ENCODE measurements around the gene LDLRAD3. TPM values are rescaled to one million over a fixed set of nuclear protein-coding genes. Genes with fewer than 3 reads are reported as not detected.

The LDLRAD3 gene
- total RNA-seq, 1 donor from 2014 or later: 35.6 TPM

GRCh38 chr11:36098853-36099375, 155.1 kb downstream of the LDLRAD3 start:
- no peak overlapping the region for H3K27ac Mint-ChIP-seq
- peaks cover 9% of the 10 kb centered on the region for H3K9me3 Mint-ChIP-seq
- H3K36me3 Mint-ChIP-seq: peaks cover 30% of the 10 kb centered on the region
- H3K79me2 ChIP-seq (ENCODE audit: low read depth): peaks cover 11% of the 10 kb centered on the region
- H3K9ac ChIP-seq: no peak overlapping the region
- H3K27me3 Mint-ChIP-seq (ENCODE audit: insufficient read depth, low read depth): no peaks in the 10 kb centered on the region
- H3K4me3 ChIP-seq: no peak overlapping the region
- no peak overlapping the region for H3K4me3 Mint-ChIP-seq
- H3K27me3 ChIP-seq: no peaks in the 10 kb centered on the region
- H3K4me1 ChIP-seq: peaks cover 18% of the 10 kb centered on the region
- peaks cover 5% of the 10 kb centered on the region for H3K36me3 ChIP-seq
- no peaks in the 10 kb centered on the region for H3K9me3 ChIP-seq (ENCODE audit: low read depth)
- no peak overlapping the region for H3K27ac ChIP-seq
- no peak for DNase-seq (ENCODE audit: low spot score)
- H2AFZ ChIP-seq (replicated peaks): no peak overlapping the region
- peaks cover 20% of the 10 kb centered on the region for H3F3A ChIP-seq (ENCODE audit: low read depth)
- no peak overlapping the region for H3K4me2 ChIP-seq
- TF ChIP-seq CTCF (IDR thresholded peaks at IDR 0.05) (no peak), EZH2 (IDR thresholded peaks at IDR 0.05) (no peak), EZH2phosphoT487 (IDR thresholded peaks at IDR 0.05) (no peak)
- peaks cover 11% of the 10 kb centered on the region for H3K4me1 Mint-ChIP-seq
- H4K20me1 ChIP-seq (ENCODE audit: low read depth): no peaks in the 10 kb centered on the region

GRCh38 chr11:36101466-36101865, 157.6 kb downstream of the LDLRAD3 start:
- Mint-ChIP-seq H3K4me1 (peaks cover 35% of the 10 kb centered on the region), H3K4me3 (no peak overlapping the region), H3K9me3 (peaks cover 3% of the 10 kb centered on the region), H3K27me3 (ENCODE audit: insufficient read depth, low read depth) (peaks cover 2% of the 10 kb centered on the region), H3K36me3 (peaks cover 31% of the 10 kb centered on the region), H3K27ac (peak overlapping the region; percentile 14)
- Histone ChIP-seq H2AFZ (replicated peaks) (no peak overlapping the region), H3K79me2 (ENCODE audit: low read depth) (peaks cover 8% of the 10 kb centered on the region), H3F3A (ENCODE audit: low read depth) (peaks cover 46% of the 10 kb centered on the region), H3K4me1 (peaks cover 40% of the 10 kb centered on the region), H3K9ac (no peak overlapping the region), H3K9me3 (ENCODE audit: low read depth) (no peaks in the 10 kb centered on the region), H3K4me2 (no peak overlapping the region), H3K27me3 (no peaks in the 10 kb centered on the region), H4K20me1 (ENCODE audit: low read depth) (no peaks in the 10 kb centered on the region), H3K36me3 (peaks cover 5% of the 10 kb centered on the region), H3K27ac (no peak overlapping the region), H3K4me3 (no peak overlapping the region)
- no peak for DNase-seq (ENCODE audit: low spot score)
- TF ChIP-seq CTCF (IDR thresholded peaks at IDR 0.05) (no peak), EZH2phosphoT487 (IDR thresholded peaks at IDR 0.05) (no peak), EZH2 (IDR thresholded peaks at IDR 0.05) (no peak)

DNA sequence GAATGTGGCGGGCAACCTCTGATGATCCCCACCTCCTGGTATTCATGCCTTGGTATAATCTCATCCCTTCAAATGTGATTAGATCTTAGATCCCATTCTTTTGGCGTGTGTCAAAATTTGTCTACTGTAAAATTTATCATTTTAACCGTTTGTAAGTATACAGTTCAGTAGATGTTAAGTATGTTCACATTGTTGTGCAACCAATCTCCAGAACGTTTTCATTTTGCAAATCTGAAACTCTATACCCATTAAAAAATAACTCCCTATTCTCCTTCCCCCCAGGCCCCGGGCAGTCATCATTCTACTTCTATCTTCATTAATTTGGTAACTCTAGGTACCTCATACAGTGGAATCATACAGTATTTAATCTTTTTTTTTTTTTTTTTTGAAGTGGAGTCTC, 159.0 kb downstream of the LDLRAD3 start:
- H3K4me1 Mint-ChIP-seq: peaks cover 38% of the 10 kb centered on the region

More for the DNA sequence above, 159.0 kb downstream of the LDLRAD3 start:
- Histone ChIP-seq H3K27ac (no peak overlapping the region), H3K4me3 (no peak overlapping the region), H3K4me1 (peaks cover 38% of the 10 kb centered on the region), H3K9me3 (ENCODE audit: low read depth) (no peaks in the 10 kb centered on the region), H3F3A (ENCODE audit: low read depth) (peaks cover 52% of the 10 kb centered on the region), H2AFZ (replicated peaks) (no peak overlapping the region), H3K4me2 (no peak overlapping the region), H3K36me3 (peaks cover 5% of the 10 kb centered on the region), H3K27me3 (no peaks in the 10 kb centered on the region), H3K9ac (no peak overlapping the region), H4K20me1 (ENCODE audit: low read depth) (no peaks in the 10 kb centered on the region), H3K79me2 (ENCODE audit: low read depth) (peaks cover 22% of the 10 kb centered on the region)
- Mint-ChIP-seq H3K27me3 (ENCODE audit: insufficient read depth, low read depth) (peaks cover 2% of the 10 kb centered on the region), H3K36me3 (peaks cover 31% of the 10 kb centered on the region), H3K27ac (no peak overlapping the region), H3K9me3 (peaks cover 3% of the 10 kb centered on the region), H3K4me3 (no peak overlapping the region)
- TF ChIP-seq CTCF (IDR thresholded peaks at IDR 0.05) (no peak), EZH2 (IDR thresholded peaks at IDR 0.05) (no peak), EZH2phosphoT487 (IDR thresholded peaks at IDR 0.05) (no peak)
- no peak for DNase-seq (ENCODE audit: low spot score)
